ENCODE results near the gene STRAP. TPM values are rescaled to one million over a fixed set of nuclear protein-coding genes. Genes with fewer than 3 reads are reported as not detected.

The STRAP gene
- total RNA-seq, 1 experiment from 2014 or later, result 205 TPM

- ChIA-PET POLR2A (ENCODE audit: unreplicated experiment) (no interaction called here), CTCF (no interaction called here)
- H3K9me3 ChIP-seq (ENCODE audit: insufficient read depth, low read depth), result no peaks in the 10 kb centered on the region
- no peaks in the 10 kb centered on the region for H3F3A ChIP-seq (ENCODE audit: insufficient read depth, low read depth)
- H3K27ac ChIP-seq, result no peak overlapping the region
- H3K79me2 ChIP-seq (ENCODE audit: low read depth), result no peaks in the 10 kb centered on the region
- H3K36me3 ChIP-seq (ENCODE audit: low read depth), result no peaks in the 10 kb centered on the region
- H3K9me2 ChIP-seq (ENCODE audit: insufficient read depth), result no peaks in the 10 kb centered on the region
- no peak overlapping the region for H2AFZ ChIP-seq
- H3K4me3 ChIP-seq, result no peak overlapping the region
- DNase-seq, result no peak
- H3K4me1 ChIP-seq (replicated peaks; ENCODE audit: insufficient read depth), result no peaks in the 10 kb centered on the region; the same call in 1 of the 2 replicates
- TF ChIP-seq EZH2 (IDR thresholded peaks at IDR 0.05; ENCODE audit: low read depth) (no peak), CTCF (conservative IDR thresholded peaks at IDR 0.05) (no peak)
- BruUV-seq (replicated peaks), result no TSS peak
- H4K20me1 ChIP-seq (ENCODE audit: insufficient read depth), result no peaks in the 10 kb centered on the region
- H3K27me3 ChIP-seq (ENCODE audit: insufficient read depth, low read depth), result no peaks in the 10 kb centered on the region
- H3K4me2 ChIP-seq, result no peak overlapping the region
- intact Hi-C loops (cut with micrococcal nuclease; ENCODE audit: unreplicated experiment), result no loop called here
Observed at GRCh38 chr12:15861404-15861803, 20.8 kb upstream of the STRAP start.

GRCh38 chr12:15862840-15863239 is 19.3 kb upstream of the STRAP start:
- Histone ChIP-seq H2AFZ (no peak overlapping the region), H3F3A (ENCODE audit: insufficient read depth, low read depth) (no peaks in the 10 kb centered on the region), H3K9me3 (ENCODE audit: insufficient read depth, low read depth) (no peaks in the 10 kb centered on the region), H3K79me2 (ENCODE audit: low read depth) (no peaks in the 10 kb centered on the region), H3K27ac (no peak overlapping the region), H3K4me1 (replicated peaks; ENCODE audit: insufficient read depth) (no peaks in the 10 kb centered on the region), H3K4me2 (no peak overlapping the region), H3K36me3 (ENCODE audit: low read depth) (no peaks in the 10 kb centered on the region), H3K27me3 (ENCODE audit: insufficient read depth, low read depth) (no peaks in the 10 kb centered on the region), H3K9me2 (ENCODE audit: insufficient read depth) (no peaks in the 10 kb centered on the region), H4K20me1 (ENCODE audit: insufficient read depth) (no peaks in the 10 kb centered on the region), H3K4me3 (no peak overlapping the region)
- TF ChIP-seq EZH2 (IDR thresholded peaks at IDR 0.05; ENCODE audit: low read depth) (no peak), CTCF (conservative IDR thresholded peaks at IDR 0.05) (no peak)
- ChIA-PET CTCF (no interaction called here), POLR2A (ENCODE audit: unreplicated experiment) (no interaction called here)
- BruUV-seq (replicated peaks), result no TSS peak
- intact Hi-C loops (cut with micrococcal nuclease; ENCODE audit: unreplicated experiment), result no loop called here
- no peak for DNase-seq

- intact Hi-C loops (cut with micrococcal nuclease; ENCODE audit: unreplicated experiment), result no loop called here
- H2AFZ ChIP-seq, result no peak overlapping the region
- DNase-seq, result no peak
Observed at GRCh38 chr12:15863372-15863771, 18.8 kb upstream of the STRAP start.

More at GRCh38 chr12:15863372-15863771, 18.8 kb upstream of the STRAP start:
- Histone ChIP-seq H3K4me1 (replicated peaks; ENCODE audit: insufficient read depth) (no peaks in the 10 kb centered on the region), H3K27ac (no peak overlapping the region), H3K36me3 (ENCODE audit: low read depth) (no peaks in the 10 kb centered on the region), H3K79me2 (ENCODE audit: low read depth) (no peaks in the 10 kb centered on the region), H3K9me2 (ENCODE audit: insufficient read depth) (no peaks in the 10 kb centered on the region), H3K9me3 (ENCODE audit: insufficient read depth, low read depth) (no peaks in the 10 kb centered on the region), H3F3A (ENCODE audit: insufficient read depth, low read depth) (no peaks in the 10 kb centered on the region), H3K4me3 (no peak overlapping the region), H3K4me2 (no peak overlapping the region), H4K20me1 (ENCODE audit: insufficient read depth) (no peaks in the 10 kb centered on the region), H3K27me3 (ENCODE audit: insufficient read depth, low read depth) (no peaks in the 10 kb centered on the region)
- ChIA-PET POLR2A (ENCODE audit: unreplicated experiment) (interaction anchor here (0.6 kb wide), 2 partner anchors 17 to 481 kb away, joined by 3 to 7 read pairs; no protein-coding TSS in a partner anchor), CTCF (no interaction called here)
- BruUV-seq (replicated peaks), result no TSS peak
- TF ChIP-seq CTCF (conservative IDR thresholded peaks at IDR 0.05), result no peak
- no peak for TF ChIP-seq EZH2 (IDR thresholded peaks at IDR 0.05; ENCODE audit: low read depth)
